Measurements from ENCODE around the gene DHPS.

Gene DHPS

GRCh38 chr19:12642506-12642905 lies 39.2 kb downstream of the DHPS start:
- no peak for FAIRE-seq
- DNase-seq (ENCODE audit: insufficient read length, low spot score): peak; percentile 3
- TF ChIP-seq CTCF (IDR thresholded peaks at IDR 0.05; ENCODE audit: insufficient read depth, missing control alignments): no peak

- FAIRE-seq: no peak
- DNase-seq (ENCODE audit: insufficient read length, low spot score): peak; percentile 6
- TF ChIP-seq CTCF (IDR thresholded peaks at IDR 0.05; ENCODE audit: insufficient read depth, missing control alignments): no peak
Observed at GRCh38 chr19:12641456-12641855, 40.2 kb downstream of the DHPS start.

- no peak for FAIRE-seq
- peak; percentile 86 for TF ChIP-seq CTCF (IDR thresholded peaks at IDR 0.05; ENCODE audit: insufficient read depth, missing control alignments)
- DNase-seq (ENCODE audit: insufficient read length, low spot score): peak; percentile 63
Observed at GRCh38 chr19:12639901-12640613, 41.6 kb downstream of the DHPS start.

- no peak for FAIRE-seq
Observed at GRCh38 chr19:12638611-12639182, 43.0 kb downstream of the DHPS start.

GRCh38 chr19:12636631-12637030 lies 45.0 kb downstream of the DHPS start:
- TF ChIP-seq CTCF (IDR thresholded peaks at IDR 0.05; ENCODE audit: insufficient read depth, missing control alignments): no peak
- no peak for FAIRE-seq
- DNase-seq (ENCODE audit: insufficient read length, low spot score): no peak

More at GRCh38 chr19:12638611-12639182, 43.0 kb downstream of the DHPS start:
- no peak for DNase-seq (ENCODE audit: insufficient read length, low spot score)
- no peak for TF ChIP-seq CTCF (IDR thresholded peaks at IDR 0.05; ENCODE audit: insufficient read depth, missing control alignments)

- FAIRE-seq (no peak), DNase-seq (ENCODE audit: insufficient read length, low spot score) (no peak)
- TF ChIP-seq CTCF (IDR thresholded peaks at IDR 0.05; ENCODE audit: insufficient read depth, missing control alignments): no peak
Observed at GRCh38 chr19:12629215-12629614, 52.5 kb downstream of the DHPS start.

All from D721Med (cell line).